C4-2B (cell line): ENCODE data around the gene OSBPL10.

Experiments
- ZFX ChIP-seq: fragments of 450-650 bp; IDR thresholded peaks from 2 replicates; pipeline ENCODE4 v1.6.1; 2017
- TF ChIP-seq, protein P1 (sequence below): fragments of 450-650 bp; conservative IDR thresholded peaks from 2 replicates; pipeline ENCODE4 v1.5.1; 2017; ENCODE audit warnings: mild to moderate bottlenecking

DNA sequence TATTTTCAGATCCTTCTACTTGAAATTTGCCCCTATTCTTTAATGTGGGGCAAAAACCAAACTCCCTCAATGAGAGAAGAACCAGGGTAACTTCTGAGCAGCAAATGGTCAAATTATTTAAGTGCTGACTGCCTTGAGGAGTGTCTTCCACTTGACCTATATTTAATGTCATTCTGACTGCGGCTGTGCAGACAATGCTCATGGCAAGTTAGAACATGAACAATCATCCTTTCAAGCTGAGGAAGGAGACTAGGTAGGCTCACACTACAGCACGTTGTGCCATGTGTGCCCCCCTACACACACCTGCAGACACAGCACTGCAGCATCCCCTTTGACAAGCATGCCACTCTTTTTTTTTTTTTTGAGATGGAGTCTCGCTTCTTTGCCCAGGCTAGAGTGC, 98.2 kb downstream of the OSBPL10 start:
- TF ChIP-seq, protein P1, sequence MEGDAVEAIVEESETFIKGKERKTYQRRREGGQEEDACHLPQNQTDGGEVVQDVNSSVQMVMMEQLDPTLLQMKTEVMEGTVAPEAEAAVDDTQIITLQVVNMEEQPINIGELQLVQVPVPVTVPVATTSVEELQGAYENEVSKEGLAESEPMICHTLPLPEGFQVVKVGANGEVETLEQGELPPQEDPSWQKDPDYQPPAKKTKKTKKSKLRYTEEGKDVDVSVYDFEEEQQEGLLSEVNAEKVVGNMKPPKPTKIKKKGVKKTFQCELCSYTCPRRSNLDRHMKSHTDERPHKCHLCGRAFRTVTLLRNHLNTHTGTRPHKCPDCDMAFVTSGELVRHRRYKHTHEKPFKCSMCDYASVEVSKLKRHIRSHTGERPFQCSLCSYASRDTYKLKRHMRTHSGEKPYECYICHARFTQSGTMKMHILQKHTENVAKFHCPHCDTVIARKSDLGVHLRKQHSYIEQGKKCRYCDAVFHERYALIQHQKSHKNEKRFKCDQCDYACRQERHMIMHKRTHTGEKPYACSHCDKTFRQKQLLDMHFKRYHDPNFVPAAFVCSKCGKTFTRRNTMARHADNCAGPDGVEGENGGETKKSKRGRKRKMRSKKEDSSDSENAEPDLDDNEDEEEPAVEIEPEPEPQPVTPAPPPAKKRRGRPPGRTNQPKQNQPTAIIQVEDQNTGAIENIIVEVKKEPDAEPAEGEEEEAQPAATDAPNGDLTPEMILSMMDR, result no peak
- no peak for TF ChIP-seq ZFX
